Calu3 (cell line): ENCODE measurements around the gene LSM14A. TPM values are rescaled to one million over a fixed set of nuclear protein-coding genes. Genes with fewer than 3 reads are reported as not detected.
A peak's percentile ranks its signal among the peaks of the same experiment; 100 is the strongest.

ENCODE experiments used
- BruUV-seq: library from RNA; stranded (reverse); fragments of 400-500 nt; replicated peaks from 2 replicates; lab custom pipeline; 2021; lab: Mats Ljungman, UMichigan
- CTCF ChIA-PET: fragments of 300-600 bp; sonication (Branson Sonifier 250); formaldehyde crosslinking; loops from one replicate; lab custom pipeline; 2022; ENCODE audit warnings: antibody characterized with exemption; lab: Charles Lee
- DNase-seq: peaks from one replicate; pipeline ENCODE4 v3.0.0; 2022
- H3K27ac Mint-ChIP-seq: one replicate; pipeline ENCODE4 v1.8.0; 2022; ENCODE audit warnings: mixed read lengths; ENCODE audit not compliant: unreplicated experiment
- H3K27me3 Mint-ChIP-seq: one replicate; pipeline ENCODE4 v1.8.0; 2022; ENCODE audit warnings: mixed read lengths; ENCODE audit not compliant: unreplicated experiment
- H3K36me3 Mint-ChIP-seq: one replicate; pipeline ENCODE4 v1.8.0; 2022; ENCODE audit warnings: mild to moderate bottlenecking, moderate library complexity, mixed read lengths; ENCODE audit not compliant: insufficient read depth, unreplicated experiment
- H3K4me1 Mint-ChIP-seq: one replicate; pipeline ENCODE4 v1.8.0; 2022; ENCODE audit warnings: mild to moderate bottlenecking, low read depth, mixed read lengths; ENCODE audit not compliant: unreplicated experiment
- H3K4me3 Mint-ChIP-seq: one replicate; pipeline ENCODE4 v1.8.0; 2022; ENCODE audit warnings: mild to moderate bottlenecking, low read depth, moderate library complexity, mixed read lengths; ENCODE audit not compliant: unreplicated experiment
- H3K9me3 Mint-ChIP-seq: one replicate; pipeline ENCODE4 v1.8.0; 2022; ENCODE audit warnings: low read depth, mixed read lengths; ENCODE audit not compliant: unreplicated experiment
- intact Hi-C: fragments of 100-400 bp; cut with micrococcal nuclease; formaldehyde crosslinking; loops from one replicate; pipeline ENCODE4 v1.10.0; 2022; ENCODE audit not compliant: unreplicated experiment
- total RNA-seq: library from RNA; stranded (reverse); gene quantifications from 2 replicates; pipeline ENCODE4 v1.2.3, GENCODE V29; 2022
- TF ChIP-seq, protein P1 (sequence below): fragments of 200-600 bp; IDR thresholded peaks from one replicate; pipeline ENCODE4 v1.8.0; 2022; ENCODE audit warnings: antibody characterized with exemption; ENCODE audit not compliant: unreplicated experiment

The LSM14A gene
- total RNA-seq, 1 experiment from 2014 or later, result 131 TPM

- BruUV-seq, result TSS peak; percentile 92
- intact Hi-C loops, result no loop called here
These were observed 81.9 kb downstream of the LSM14A start, which contains the start of gene GARRE1 for GRCh38 chr19:34254046-34254697. TSS of gene GARRE1 (plus strand) at chr19:34254554. CDS start at chr19:34300474, 45,920 bp downstream.

DNA sequence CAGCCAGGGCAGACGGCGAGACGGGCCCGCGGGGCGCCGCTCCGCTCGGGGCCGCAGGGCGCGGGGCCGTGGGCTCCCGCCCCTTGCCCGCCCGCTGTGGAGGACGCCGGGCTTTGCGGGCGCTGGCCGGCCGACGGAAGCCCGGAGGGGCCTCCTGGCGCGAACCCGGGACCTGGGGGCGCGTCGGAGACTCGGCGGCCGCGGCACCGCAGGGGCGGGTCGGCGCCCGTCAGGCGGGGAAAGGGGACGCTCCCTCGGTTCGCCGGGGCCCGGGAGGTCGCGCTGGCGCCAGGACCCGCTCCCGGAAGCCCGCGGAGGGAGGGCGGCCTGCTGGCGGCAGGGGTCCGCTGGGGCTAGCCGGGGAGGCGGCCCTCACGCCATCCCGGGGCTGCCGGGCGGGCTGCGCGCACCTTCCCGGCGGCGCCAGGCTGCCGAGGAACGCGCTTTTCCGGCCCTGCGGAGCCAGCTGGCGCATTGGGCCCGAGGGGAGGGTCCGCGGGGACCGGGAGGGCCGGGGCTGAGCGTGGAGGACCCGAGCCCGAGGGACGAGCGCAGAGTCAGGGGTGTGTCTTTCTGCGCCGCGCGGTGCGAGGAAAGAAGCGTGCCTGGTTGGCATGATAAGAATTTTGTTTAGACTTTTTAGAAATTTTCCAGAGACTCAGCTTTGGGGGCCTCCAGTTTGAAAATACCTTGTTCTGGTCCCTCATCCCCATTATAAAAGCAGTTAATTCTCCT lies 82.6 kb downstream of the LSM14A start:
- TF ChIP-seq, protein P1, sequence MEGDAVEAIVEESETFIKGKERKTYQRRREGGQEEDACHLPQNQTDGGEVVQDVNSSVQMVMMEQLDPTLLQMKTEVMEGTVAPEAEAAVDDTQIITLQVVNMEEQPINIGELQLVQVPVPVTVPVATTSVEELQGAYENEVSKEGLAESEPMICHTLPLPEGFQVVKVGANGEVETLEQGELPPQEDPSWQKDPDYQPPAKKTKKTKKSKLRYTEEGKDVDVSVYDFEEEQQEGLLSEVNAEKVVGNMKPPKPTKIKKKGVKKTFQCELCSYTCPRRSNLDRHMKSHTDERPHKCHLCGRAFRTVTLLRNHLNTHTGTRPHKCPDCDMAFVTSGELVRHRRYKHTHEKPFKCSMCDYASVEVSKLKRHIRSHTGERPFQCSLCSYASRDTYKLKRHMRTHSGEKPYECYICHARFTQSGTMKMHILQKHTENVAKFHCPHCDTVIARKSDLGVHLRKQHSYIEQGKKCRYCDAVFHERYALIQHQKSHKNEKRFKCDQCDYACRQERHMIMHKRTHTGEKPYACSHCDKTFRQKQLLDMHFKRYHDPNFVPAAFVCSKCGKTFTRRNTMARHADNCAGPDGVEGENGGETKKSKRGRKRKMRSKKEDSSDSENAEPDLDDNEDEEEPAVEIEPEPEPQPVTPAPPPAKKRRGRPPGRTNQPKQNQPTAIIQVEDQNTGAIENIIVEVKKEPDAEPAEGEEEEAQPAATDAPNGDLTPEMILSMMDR, result no peak
- peak; percentile 61 for DNase-seq
- peak overlapping the region; percentile 87 for H3K4me3 Mint-ChIP-seq
- H3K27me3 Mint-ChIP-seq, result no peaks in the 10 kb centered on the region
- H3K27ac Mint-ChIP-seq, result no peak overlapping the region
- H3K4me1 Mint-ChIP-seq, result peaks cover 27% of the 10 kb centered on the region
- BruUV-seq, result no TSS peak
- peaks cover 28% of the 10 kb centered on the region for H3K36me3 Mint-ChIP-seq
- intact Hi-C loops, result no loop called here
- CTCF ChIA-PET, result no interaction called here
- no peaks in the 10 kb centered on the region for H3K9me3 Mint-ChIP-seq

More at GRCh38 chr19:34254046-34254697, 81.9 kb downstream of the LSM14A start, which contains the start of gene GARRE1:
- CTCF ChIA-PET, result interaction anchor here (0.6 kb wide), 1 partner anchor 15 kb away, joined by 4 read pairs; no protein-coding TSS in a partner anchor
- no peaks in the 10 kb centered on the region for H3K9me3 Mint-ChIP-seq
- H3K27me3 Mint-ChIP-seq, result no peaks in the 10 kb centered on the region
- TF ChIP-seq, protein P1, result no peak
- H3K4me3 Mint-ChIP-seq, result peak within 1 kb of the TSS; percentile 87
- peaks cover 20% of the 10 kb centered on the region for H3K4me1 Mint-ChIP-seq
- H3K27ac Mint-ChIP-seq, result peak within 1 kb of the TSS; percentile 97
- H3K36me3 Mint-ChIP-seq, result peaks cover 28% of the 10 kb centered on the region
- DNase-seq, result peak; percentile 94

- no peak for DNase-seq
These were observed 83.2 kb downstream of the LSM14A start for GRCh38 chr19:34255546-34255945.

DNA sequence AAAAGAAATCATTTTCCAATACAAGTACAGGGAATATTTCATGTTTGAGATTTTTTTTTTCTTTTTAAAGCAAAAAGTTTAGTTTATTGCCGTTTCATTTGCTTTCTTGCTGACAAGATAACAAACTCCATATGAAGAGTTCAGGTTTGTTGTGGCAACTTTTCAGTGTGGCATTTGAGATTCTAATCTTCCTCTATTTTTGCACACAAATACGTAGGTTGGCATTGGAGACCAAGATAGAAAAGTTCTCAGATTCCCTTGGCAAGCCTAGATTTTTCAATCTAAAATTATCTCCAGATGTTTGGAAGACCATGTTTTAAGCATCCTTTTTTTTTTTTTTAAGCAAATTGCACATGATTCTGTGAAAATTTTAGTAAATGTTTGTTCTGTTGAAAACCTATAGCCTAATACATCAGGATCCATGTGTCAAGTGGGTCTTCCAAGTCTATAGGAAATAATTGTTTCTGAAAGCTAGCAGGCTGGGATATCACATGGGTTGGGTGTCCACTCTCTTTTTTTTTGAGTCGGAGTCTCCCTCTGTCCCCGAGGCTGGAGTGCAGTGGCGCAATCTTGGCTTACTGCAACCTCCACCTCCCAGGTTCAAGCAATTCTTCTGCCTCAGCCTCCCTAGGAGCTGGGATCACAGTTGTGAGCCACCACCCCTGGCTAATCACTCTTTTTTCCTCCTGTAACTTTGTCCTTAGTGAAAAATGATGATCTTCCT lies 84.7 kb downstream of the LSM14A start:
- BruUV-seq, result no TSS peak
- Mint-ChIP-seq H3K36me3 (peaks cover 33% of the 10 kb centered on the region), H3K4me1 (peaks cover 47% of the 10 kb centered on the region), H3K9me3 (no peaks in the 10 kb centered on the region), H3K4me3 (no peak overlapping the region), H3K27me3 (no peaks in the 10 kb centered on the region), H3K27ac (no peak overlapping the region)
- DNase-seq, result no peak
- intact Hi-C loops, result no loop called here
- TF ChIP-seq, protein P1, result no peak
- CTCF ChIA-PET, result interaction anchor here (0.6 kb wide), 1 partner anchor 225 kb away, joined by 3 read pairs; no protein-coding TSS in a partner anchor

More at GRCh38 chr19:34255546-34255945, 83.2 kb downstream of the LSM14A start:
- TSS peak; percentile 42 for BruUV-seq
- intact Hi-C loops, result no loop called here
- Mint-ChIP-seq H3K4me1 (peaks cover 34% of the 10 kb centered on the region), H3K9me3 (no peaks in the 10 kb centered on the region), H3K27me3 (no peaks in the 10 kb centered on the region), H3K27ac (no peak overlapping the region), H3K4me3 (peak overlapping the region; percentile 87), H3K36me3 (peaks cover 29% of the 10 kb centered on the region)
- CTCF ChIA-PET, result no interaction called here
- TF ChIP-seq, protein P1, result no peak
